A673 (cell line): ENCODE measurements around the gene CELA2B.

ENCODE experiments used
- CTCF ChIP-seq: fragments of 300-800, 200-600 bp; sonication (generic); conservative IDR thresholded peaks from 2 replicates; pipeline ENCODE4 v1.5.1; 2017; ENCODE audit warnings: low read depth, mild to moderate bottlenecking, antibody characterized with exemption, low read length, moderate library complexity, mixed read lengths
- EZH2 ChIP-seq: fragments of 200-600 bp; sonication (generic); IDR thresholded peaks from 2 replicates; pipeline ENCODE4 v1.6.1; 2017; ENCODE audit warnings: borderline replicate concordance, low read depth, mild to moderate bottlenecking, mixed read lengths, antibody characterized with exemption, low read length; ENCODE audit not compliant: poor library complexity, severe bottlenecking

DNA sequence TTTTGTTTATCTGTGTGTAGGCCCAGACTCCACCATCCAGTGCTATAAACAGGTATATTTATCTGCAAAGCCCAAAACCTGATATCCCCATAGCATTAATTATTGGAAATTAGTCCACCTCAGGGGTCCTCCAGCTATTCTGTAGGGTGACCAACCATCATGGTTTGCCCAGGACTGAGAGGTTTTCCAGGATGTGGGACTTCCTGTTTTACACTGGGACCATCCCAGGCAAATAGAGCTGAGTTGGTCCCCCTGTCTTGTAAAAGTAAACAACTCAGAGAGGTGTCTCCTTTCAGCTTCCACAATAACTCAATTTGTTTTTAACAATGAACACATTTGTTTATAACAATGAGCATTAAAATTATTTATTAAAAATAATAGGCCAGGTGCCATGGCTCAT is 7.8 kb upstream of the CELA2B start:
- TF ChIP-seq CTCF = no peak
- no peak for TF ChIP-seq EZH2
